Measurements from ENCODE around the gene FSTL3. TPM values are rescaled to one million over a fixed set of nuclear protein-coding genes. Genes with fewer than 3 reads are reported as not detected.

FSTL3 gene
- total RNA-seq, 4 donors from 2014 or later = 105 to 200 (median 133) TPM

DNA sequence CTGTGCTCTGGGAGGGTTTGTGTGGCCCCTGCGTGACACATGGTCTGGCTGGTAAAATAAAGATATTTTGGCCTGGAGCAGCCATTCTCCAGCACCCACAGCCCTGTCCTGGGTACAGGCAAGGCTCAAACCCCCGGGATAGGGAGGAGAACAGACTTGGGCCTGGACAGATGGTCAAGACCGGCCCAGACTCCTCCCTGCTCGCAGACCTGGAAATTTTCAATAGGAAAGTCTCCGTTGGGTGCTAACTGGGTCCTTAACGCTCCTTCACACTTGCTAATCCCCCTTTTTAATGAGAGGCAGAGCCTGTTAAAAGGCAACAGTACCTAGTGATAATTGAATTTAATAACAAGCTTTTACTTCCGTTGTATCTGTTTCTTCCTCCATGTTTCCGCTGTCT, 35.1 kb downstream of the FSTL3 start:
- Histone ChIP-seq H3K4me1 (peaks cover 0 to 42% (median 12%) of the 10 kb centered on the region in 3 donors), H3K27me3 (peaks cover 11% of the 10 kb centered on the region), H3K27ac (peak overlapping the region in 3 of 4 donors; percentile 81 to 93 (median 90)), H3K36me3 (peaks cover 0 to 13% of the 10 kb centered on the region in 2 donors), H3K9me3 (peaks cover 0 to 6% (median 0%) of the 10 kb centered on the region in 3 donors), H3K4me3 (peak overlapping the region in 1 of 2 donors; percentile 82)
- ATAC-seq = no peak
- WGBS, 2 donors (ENCODE audit: low coverage in 1 of 2) = 72 to 88% methylated on average over 5 to 7 of the region's 8 CpGs
- TF ChIP-seq EP300 (IDR thresholded peaks at IDR 0.05) (no peak), POLR2AphosphoS5 (IDR thresholded peaks at IDR 0.05) (no peak), CTCF (IDR thresholded peaks at IDR 0.05) (no peak), POLR2A (IDR thresholded peaks at IDR 0.05) (no peak)

DNA sequence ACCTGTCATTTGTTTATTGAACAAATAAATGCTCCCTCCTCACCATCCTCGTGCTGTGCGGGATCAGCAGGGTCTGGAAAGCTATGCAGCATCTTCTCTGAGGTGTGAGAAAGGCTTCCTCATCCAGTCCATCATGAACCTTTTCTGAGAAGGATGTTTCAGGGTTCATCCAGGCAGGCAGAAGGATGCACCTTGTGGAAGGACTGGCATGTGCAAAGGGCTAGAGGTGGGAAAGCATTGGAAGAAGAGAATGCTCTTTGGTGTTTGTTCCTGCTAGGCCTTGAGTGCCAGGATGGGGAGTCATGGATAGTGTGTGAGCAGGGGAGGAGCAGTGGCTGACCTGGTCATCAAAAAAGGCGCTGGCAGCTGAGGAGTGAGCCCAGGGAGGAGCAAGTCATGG, 39.2 kb downstream of the FSTL3 start:
- Histone ChIP-seq H3K27me3 (peaks cover 27% of the 10 kb centered on the region), H3K4me1 (peaks cover 0 to 35% (median 6%) of the 10 kb centered on the region in 3 donors), H3K4me3 (no peak overlapping the region), H3K27ac (no peak overlapping the region), H3K9me3 (peaks cover 0 to 6% (median 0%) of the 10 kb centered on the region in 3 donors), H3K36me3 (peaks cover 0 to 13% of the 10 kb centered on the region in 2 donors)
- TF ChIP-seq POLR2A (IDR thresholded peaks at IDR 0.05) = no peak
- TF ChIP-seq EP300 (IDR thresholded peaks at IDR 0.05) = no peak
- no peak for TF ChIP-seq CTCF (IDR thresholded peaks at IDR 0.05)
- TF ChIP-seq POLR2AphosphoS5 (IDR thresholded peaks at IDR 0.05) = no peak
- no peak for ATAC-seq
- WGBS, 2 donors (ENCODE audit: low coverage in 1 of 2) = 84 to 93% methylated on average over 2 to 3 of the region's 3 CpGs

DNA sequence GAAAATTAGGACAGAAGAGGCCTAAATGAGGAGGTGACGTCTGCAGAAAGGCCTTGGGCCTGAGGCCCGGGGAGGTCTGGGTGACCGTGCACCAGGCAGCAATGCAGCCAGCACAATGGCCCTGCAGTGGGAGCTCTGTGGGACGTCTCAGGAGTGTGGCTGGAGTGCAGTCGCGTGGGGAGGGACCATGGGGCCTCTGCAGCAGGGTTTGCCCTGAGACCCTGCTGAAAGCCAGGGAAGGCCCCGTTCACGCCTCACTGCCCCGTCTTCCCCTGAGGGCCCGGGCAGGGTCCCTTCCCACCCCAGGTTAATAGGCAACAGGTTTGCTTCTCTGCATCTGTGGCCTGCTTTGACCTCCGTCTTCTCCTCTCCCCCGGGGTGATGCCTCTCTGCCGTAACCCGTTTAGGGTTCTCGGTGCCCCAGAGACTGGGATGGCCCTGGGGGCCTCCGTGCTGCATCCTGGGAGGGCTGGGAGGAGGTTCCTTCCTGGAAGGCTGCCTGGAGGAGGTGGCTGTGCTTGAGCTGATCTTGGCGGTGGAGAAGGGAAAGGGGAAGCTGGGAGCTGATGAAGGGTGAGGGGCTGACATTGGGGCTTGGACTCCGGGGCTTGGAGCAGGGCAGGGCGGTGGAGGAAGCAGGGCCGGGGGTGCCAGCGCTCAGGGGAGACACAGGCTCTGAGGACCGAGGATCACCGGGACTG, 42.2 kb downstream of the FSTL3 start:
- TF ChIP-seq POLR2AphosphoS5 (IDR thresholded peaks at IDR 0.05) = no peak
- TF ChIP-seq CTCF (IDR thresholded peaks at IDR 0.05) = no peak
- no peak for TF ChIP-seq POLR2A (IDR thresholded peaks at IDR 0.05)
- no peak for TF ChIP-seq EP300 (IDR thresholded peaks at IDR 0.05)
- peaks cover 31% of the 10 kb centered on the region for H3K27me3 ChIP-seq
- peaks cover 0 to 47% (median 0%) of the 10 kb centered on the region in 3 donors for H3K4me1 ChIP-seq
- peaks cover 0 to 13% of the 10 kb centered on the region in 2 donors for H3K36me3 ChIP-seq
- ATAC-seq = no peak
- peak overlapping the region in 3 of 4 donors; percentile 75 to 80 (median 78) for H3K27ac ChIP-seq
- peaks cover 0 to 6% (median 0%) of the 10 kb centered on the region in 3 donors for H3K9me3 ChIP-seq
- WGBS, 2 donors (ENCODE audit: low coverage in 1 of 2) = 61 to 82% methylated on average over 3 to 12 of the region's 23 CpGs
- peak overlapping the region in 1 of 2 donors; percentile 38 for H3K4me3 ChIP-seq

- peak; percentile 82 for ATAC-seq
- H3K4me3 ChIP-seq = peak overlapping the region in 1 of 2 donors; percentile 38
- H3K27ac ChIP-seq = peak overlapping the region in 3 of 4 donors; percentile 75 to 80 (median 78)
- H3K36me3 ChIP-seq = peaks cover 0 to 13% of the 10 kb centered on the region in 2 donors
- H3K4me1 ChIP-seq = peaks cover 0 to 47% (median 0%) of the 10 kb centered on the region in 3 donors
- peaks cover 31% of the 10 kb centered on the region for H3K27me3 ChIP-seq
- no CpG with 5 or more reads among the region's 54 CpGs for WGBS, 2 donors (ENCODE audit: low coverage in 1 of 2)
- peaks cover 0 to 6% (median 0%) of the 10 kb centered on the region in 3 donors for H3K9me3 ChIP-seq
- no peak for TF ChIP-seq CTCF (IDR thresholded peaks at IDR 0.05)
- peak; percentile 24 for TF ChIP-seq POLR2AphosphoS5 (IDR thresholded peaks at IDR 0.05)
These were observed 42.9 kb downstream of the FSTL3 start for GRCh38 chr19:718991-719512.
